ENCODE data around the gene ANKRD42.
A peak's percentile ranks its signal among the peaks of the same experiment; 100 is the strongest.

Gene ANKRD42

DNA sequence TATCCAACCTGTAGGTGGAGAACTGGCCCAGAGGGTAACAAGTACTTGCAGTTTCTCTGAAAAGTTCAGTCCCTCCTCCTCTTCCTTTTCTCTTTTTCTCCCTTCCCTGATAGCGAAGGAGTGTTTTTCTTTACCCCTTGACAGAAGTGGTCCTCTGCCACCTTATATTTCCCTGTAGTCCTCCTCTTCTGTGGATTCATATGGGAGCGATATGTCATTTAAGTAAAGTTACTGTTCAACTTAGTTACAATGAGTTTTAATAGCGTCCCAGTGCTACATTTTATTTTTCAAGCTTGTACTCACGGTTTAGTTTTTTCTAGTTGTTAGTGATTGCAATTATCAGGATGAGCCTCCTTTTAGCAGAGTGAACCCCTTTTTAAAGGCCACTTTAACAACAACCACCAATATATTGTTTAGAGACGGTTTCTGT lies 35.1 kb upstream of the ANKRD42 start:
- H3K27me3 ChIP-seq (ENCODE audit: control insufficient read depth, insufficient read depth, low read length): no peaks in the 10 kb centered on the region
- H3K4me3 ChIP-seq (ENCODE audit: low read depth, low read length): peak overlapping the region; percentile 98
- H3K4me1 ChIP-seq (ENCODE audit: control insufficient read depth, insufficient read depth, low read length): no peaks in the 10 kb centered on the region; the same call in 1 of the 2 replicates
- peak overlapping the region; percentile 97 for H3K9ac ChIP-seq (ENCODE audit: low read length)
- H3K36me3 ChIP-seq (ENCODE audit: control insufficient read depth, insufficient read depth, low read length): peaks cover 36% of the 10 kb centered on the region
- H3K9me3 ChIP-seq (ENCODE audit: control insufficient read depth, insufficient read depth, low read depth, low read length): no peaks in the 10 kb centered on the region
- H3K27ac ChIP-seq (ENCODE audit: low read depth, low read length): no peak overlapping the region

DNA sequence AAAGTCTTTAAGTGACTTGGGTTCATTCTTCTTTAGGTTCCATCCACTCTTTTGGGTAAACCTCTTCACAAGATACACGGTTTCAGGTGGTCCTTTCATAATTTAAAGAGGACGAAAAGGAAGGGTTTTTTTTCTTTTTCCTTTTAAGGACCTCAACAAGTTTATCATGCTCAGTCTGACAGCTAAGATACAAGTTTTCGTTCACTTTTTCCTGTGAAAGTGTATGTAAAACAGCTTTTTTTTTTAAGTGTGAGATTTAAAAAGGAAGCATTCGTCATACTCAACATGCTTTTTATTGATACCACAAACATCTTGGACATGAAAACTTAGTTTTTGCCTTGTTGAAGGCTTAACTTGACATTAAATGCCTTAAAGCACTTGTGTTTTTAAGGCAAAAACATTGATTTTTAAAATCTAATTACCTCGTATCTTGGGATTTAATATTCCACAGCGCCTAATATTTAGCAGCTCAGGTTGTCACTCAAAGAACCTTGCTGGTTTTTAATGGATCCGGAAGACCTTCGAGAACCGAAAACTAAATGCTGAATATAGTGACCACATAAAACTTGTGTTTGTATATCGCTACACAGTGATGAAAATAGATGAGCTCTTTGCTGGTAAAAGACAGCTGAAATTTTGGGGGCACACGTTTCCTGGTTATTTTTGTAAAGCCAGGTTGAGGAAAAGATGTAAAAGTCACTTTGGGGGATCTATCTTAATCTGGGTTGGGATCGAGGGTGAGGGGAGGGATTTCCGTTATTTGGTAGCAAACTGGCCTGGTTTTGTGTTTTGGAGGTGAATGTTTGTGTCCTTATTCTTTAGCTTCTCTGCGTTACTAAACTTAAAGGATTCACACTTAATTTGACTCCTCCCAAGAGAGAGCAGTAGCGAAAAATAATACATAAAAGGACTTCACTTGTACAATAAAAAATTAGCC lies 34.3 kb upstream of the ANKRD42 start:
- H3K9ac ChIP-seq (ENCODE audit: low read length): peak overlapping the region; percentile 53
- H3K27me3 ChIP-seq (ENCODE audit: control insufficient read depth, insufficient read depth, low read length): no peaks in the 10 kb centered on the region
- no peaks in the 10 kb centered on the region; the same call in 1 of the 2 replicates for H3K4me1 ChIP-seq (ENCODE audit: control insufficient read depth, insufficient read depth, low read length)
- H3K9me3 ChIP-seq (ENCODE audit: control insufficient read depth, insufficient read depth, low read depth, low read length): no peaks in the 10 kb centered on the region
- no peak overlapping the region for H3K27ac ChIP-seq (ENCODE audit: low read depth, low read length)
- peak overlapping the region; percentile 98 for H3K4me3 ChIP-seq (ENCODE audit: low read depth, low read length)
- peaks cover 42% of the 10 kb centered on the region for H3K36me3 ChIP-seq (ENCODE audit: control insufficient read depth, insufficient read depth, low read length)

DNA sequence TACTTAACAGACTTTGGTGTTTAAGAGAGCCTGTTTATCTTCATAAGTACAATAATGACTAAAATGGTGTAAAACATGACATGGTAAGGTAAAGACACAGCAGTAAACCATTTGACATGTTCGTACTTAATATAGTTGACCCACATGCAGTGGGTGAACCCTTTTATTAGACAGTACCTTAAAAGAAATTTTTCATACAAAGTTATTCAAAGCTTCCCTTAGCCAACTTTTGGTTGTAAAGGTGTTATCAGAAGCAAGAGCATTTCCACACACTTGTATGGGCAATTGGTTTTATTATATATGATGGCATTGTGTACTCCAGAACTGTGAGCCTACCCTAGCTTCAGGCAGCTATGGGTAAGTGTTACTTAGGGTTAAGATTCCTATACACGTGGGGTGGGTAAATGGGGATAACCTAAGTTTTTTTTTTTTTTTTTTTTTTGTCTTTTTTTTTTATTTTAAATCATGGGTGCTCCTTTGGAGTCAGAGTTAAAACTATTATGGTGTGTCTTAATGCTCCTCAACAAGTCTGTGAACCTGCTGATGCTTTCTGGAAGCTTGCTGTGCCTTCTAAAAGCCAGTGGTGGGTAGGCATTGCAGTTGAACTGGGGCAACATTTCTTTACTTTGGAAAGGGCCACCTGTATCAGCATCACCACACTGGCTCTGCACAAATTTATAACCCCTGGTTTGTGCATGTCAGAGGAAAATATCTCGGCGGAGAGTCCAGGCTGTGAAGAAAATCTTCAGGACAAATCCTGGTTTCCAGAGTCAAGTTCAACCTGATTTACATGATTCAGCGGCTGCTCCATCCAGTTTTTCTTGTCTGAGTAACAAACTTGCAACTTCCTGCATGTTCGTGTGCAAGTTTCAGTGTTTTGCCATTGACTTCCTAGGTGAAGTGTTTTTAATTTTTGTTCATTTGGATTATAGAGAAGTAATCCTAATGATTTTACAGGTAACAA lies 33.3 kb upstream of the ANKRD42 start:
- no peaks in the 10 kb centered on the region for H3K9me3 ChIP-seq (ENCODE audit: control insufficient read depth, insufficient read depth, low read depth, low read length)
- peaks cover 52% of the 10 kb centered on the region for H3K36me3 ChIP-seq (ENCODE audit: control insufficient read depth, insufficient read depth, low read length)
- no peak overlapping the region for H3K9ac ChIP-seq (ENCODE audit: low read length)
- H3K27ac ChIP-seq (ENCODE audit: low read depth, low read length): no peak overlapping the region
- peak overlapping the region; percentile 98 for H3K4me3 ChIP-seq (ENCODE audit: low read depth, low read length)
- no peaks in the 10 kb centered on the region for H3K27me3 ChIP-seq (ENCODE audit: control insufficient read depth, insufficient read depth, low read length)
- H3K4me1 ChIP-seq (ENCODE audit: control insufficient read depth, insufficient read depth, low read length): no peaks in the 10 kb centered on the region; the same call in 1 of the 2 replicates

DNA sequence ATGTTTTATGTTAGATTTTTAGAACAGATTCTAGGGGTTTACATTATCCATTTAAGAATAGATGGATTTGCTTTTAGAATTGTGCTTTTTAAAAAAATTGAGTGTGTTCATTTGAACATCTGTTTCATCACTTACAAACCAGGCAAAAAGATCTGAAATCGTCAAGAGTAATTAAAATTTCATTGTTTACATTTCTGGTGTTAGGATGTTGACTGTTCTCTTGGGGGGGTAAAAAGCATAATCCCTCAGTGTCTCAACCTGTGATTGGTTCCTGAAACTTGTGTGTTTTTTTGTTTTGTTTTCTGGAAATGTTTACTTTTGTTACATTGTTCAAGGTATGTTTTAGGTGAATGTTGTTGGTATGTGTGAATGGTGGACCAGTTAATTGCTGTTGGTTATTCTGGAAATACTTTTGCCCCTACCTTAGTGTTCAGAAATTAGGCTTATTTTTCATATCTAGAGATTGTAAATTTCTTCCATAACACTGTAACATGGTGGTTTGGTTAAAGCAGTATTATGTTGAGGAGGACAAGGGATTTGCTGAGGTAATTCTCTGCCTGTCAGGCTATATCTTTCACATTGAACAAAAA lies 31.8 kb upstream of the ANKRD42 start:
- Histone ChIP-seq H3K9me3 (ENCODE audit: control insufficient read depth, insufficient read depth, low read depth, low read length) (no peaks in the 10 kb centered on the region), H3K36me3 (ENCODE audit: control insufficient read depth, insufficient read depth, low read length) (peaks cover 67% of the 10 kb centered on the region), H3K9ac (ENCODE audit: low read length) (no peak overlapping the region), H3K27ac (ENCODE audit: low read depth, low read length) (no peak overlapping the region), H3K27me3 (ENCODE audit: control insufficient read depth, insufficient read depth, low read length) (no peaks in the 10 kb centered on the region), H3K4me3 (ENCODE audit: low read depth, low read length) (no peak overlapping the region), H3K4me1 (ENCODE audit: control insufficient read depth, insufficient read depth, low read length) (no peaks in the 10 kb centered on the region; the same call in 1 of the 2 replicates)

DNA sequence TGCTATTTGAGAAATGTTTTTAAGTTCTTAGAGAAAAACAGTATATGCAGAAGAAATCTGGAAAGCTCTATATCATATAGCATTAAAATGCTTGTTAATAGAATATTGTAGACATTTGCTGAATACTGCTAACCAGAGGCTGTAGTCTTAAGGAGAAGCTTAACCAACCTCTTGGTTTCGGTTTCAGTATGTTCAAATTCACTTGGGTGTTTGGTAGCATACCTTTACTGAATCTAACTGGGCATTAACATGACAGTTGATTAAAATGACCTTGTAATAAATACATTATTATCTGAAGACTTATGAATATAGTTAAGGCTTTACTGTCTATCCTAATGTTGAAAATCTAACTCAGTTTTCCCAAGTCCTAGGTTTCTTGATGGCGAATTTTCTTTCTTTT lies 31.1 kb upstream of the ANKRD42 start:
- Histone ChIP-seq H3K4me3 (ENCODE audit: low read depth, low read length) (no peak overlapping the region), H3K36me3 (ENCODE audit: control insufficient read depth, insufficient read depth, low read length) (peaks cover 74% of the 10 kb centered on the region), H3K27me3 (ENCODE audit: control insufficient read depth, insufficient read depth, low read length) (no peaks in the 10 kb centered on the region), H3K4me1 (ENCODE audit: control insufficient read depth, insufficient read depth, low read length) (no peaks in the 10 kb centered on the region; the same call in 1 of the 2 replicates), H3K9me3 (ENCODE audit: control insufficient read depth, insufficient read depth, low read depth, low read length) (no peaks in the 10 kb centered on the region), H3K9ac (ENCODE audit: low read length) (no peak overlapping the region), H3K27ac (ENCODE audit: low read depth, low read length) (no peak overlapping the region)

DNA sequence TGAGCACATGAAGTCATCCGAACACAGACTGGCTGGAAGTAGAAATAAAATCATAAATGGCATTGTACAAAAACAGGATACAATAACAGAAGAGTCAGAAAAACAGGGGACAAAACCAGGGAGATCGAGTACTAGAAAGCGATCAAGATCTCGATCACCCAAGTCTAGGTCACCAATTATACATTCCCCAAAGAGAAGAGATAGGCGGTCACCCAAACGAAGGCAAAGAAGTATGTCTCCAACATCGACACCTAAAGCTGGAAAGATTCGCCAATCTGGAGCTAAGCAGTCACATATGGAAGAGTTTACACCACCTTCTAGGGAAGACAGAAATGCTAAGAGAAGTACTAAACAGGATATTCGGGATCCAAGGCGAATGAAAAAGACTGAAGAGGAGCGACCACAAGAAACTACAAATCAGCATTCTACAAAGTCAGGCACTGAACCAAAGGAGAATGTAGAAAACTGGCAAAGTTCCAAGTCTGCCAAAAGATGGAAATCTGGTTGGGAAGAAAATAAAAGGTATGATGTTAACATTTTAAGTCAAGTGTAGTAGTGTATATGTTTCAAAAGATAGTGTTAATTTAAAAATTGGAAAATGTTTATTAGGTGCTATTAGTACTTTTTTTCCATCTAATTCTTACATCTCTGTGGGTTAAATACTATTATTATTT lies 27.2 kb upstream of the ANKRD42 start:
- Histone ChIP-seq H3K4me3 (ENCODE audit: low read depth, low read length) (no peak overlapping the region), H3K27ac (ENCODE audit: low read depth, low read length) (no peak overlapping the region), H3K36me3 (ENCODE audit: control insufficient read depth, insufficient read depth, low read length) (peaks cover 86% of the 10 kb centered on the region), H3K9ac (ENCODE audit: low read length) (no peak overlapping the region), H3K4me1 (ENCODE audit: control insufficient read depth, insufficient read depth, low read length) (no peaks in the 10 kb centered on the region; the same call in 1 of the 2 replicates), H3K27me3 (ENCODE audit: control insufficient read depth, insufficient read depth, low read length) (no peaks in the 10 kb centered on the region), H3K9me3 (ENCODE audit: control insufficient read depth, insufficient read depth, low read depth, low read length) (no peaks in the 10 kb centered on the region)

DNA sequence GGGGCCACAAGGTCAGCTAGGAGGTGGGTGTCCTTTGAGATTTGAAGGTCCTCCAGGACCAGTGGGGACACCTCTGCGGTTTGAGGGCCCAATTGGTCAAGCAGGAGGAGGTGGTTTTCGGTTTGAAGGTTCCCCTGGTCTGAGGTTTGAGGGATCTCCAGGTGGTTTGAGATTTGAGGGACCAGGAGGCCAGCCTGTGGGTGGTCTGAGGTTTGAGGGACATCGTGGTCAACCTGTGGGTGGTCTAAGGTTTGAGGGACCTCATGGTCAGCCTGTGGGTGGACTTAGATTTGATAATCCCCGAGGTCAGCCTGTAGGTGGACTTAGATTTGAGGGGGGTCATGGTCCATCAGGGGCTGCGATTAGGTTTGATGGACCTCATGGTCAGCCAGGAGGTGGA lies 24.8 kb upstream of the ANKRD42 start:
- no peak overlapping the region for H3K9ac ChIP-seq (ENCODE audit: low read length)
- no peak overlapping the region for H3K4me3 ChIP-seq (ENCODE audit: low read depth, low read length)
- H3K27ac ChIP-seq (ENCODE audit: low read depth, low read length): no peak overlapping the region
- no peaks in the 10 kb centered on the region for H3K4me1 ChIP-seq (ENCODE audit: control insufficient read depth, insufficient read depth, low read length)
- no peaks in the 10 kb centered on the region for H3K27me3 ChIP-seq (ENCODE audit: control insufficient read depth, insufficient read depth, low read length)
- no peaks in the 10 kb centered on the region for H3K9me3 ChIP-seq (ENCODE audit: control insufficient read depth, insufficient read depth, low read depth, low read length)
- peaks cover 94% of the 10 kb centered on the region for H3K36me3 ChIP-seq (ENCODE audit: control insufficient read depth, insufficient read depth, low read length)

DNA sequence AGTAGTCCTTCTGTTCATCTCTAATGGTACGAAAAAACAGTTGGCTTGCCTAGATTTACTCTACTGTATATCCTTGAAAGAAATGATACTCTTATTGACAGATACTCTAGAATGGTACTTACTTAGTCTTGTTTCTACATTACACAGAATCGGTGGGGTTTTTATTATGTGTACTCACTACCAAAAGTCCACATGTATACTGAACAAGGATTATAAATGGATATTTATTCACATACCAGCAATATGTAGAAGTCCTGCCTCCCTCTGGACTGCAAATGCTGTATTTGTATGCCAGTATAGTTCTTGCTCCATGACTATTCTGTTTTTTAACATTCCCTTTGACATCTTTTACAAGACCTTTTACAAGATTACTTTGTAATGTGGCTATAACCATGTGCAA lies 22.6 kb upstream of the ANKRD42 start:
- Histone ChIP-seq H3K36me3 (ENCODE audit: control insufficient read depth, insufficient read depth, low read length) (peaks cover 94% of the 10 kb centered on the region), H3K4me3 (ENCODE audit: low read depth, low read length) (no peak overlapping the region)

DNA sequence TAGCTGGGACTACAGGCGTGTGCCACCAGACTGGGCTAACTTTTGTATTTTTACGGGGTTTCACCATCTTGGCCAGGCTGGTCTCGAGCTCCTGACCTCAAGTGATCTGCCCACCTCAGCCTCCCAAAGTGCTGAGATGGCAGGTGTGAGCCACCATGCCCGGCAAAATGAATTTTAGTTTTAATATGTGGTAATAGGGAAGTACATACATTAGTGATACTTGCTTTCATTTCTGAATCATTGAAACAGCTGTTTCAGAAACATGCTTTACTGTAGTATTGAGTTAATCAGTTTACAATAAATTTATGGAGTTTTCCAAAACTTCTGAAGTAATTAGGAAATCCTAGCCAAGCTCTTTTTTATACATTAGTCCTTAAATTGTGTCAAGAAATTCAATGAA lies 21.0 kb upstream of the ANKRD42 start:
- Histone ChIP-seq H3K36me3 (ENCODE audit: control insufficient read depth, insufficient read depth, low read length) (peaks cover 92% of the 10 kb centered on the region), H3K4me3 (ENCODE audit: low read depth, low read length) (no peak overlapping the region), H3K27ac (ENCODE audit: low read depth, low read length) (no peak overlapping the region)

More for the DNA sequence above, 22.6 kb upstream of the ANKRD42 start:
- Histone ChIP-seq H3K9me3 (ENCODE audit: control insufficient read depth, insufficient read depth, low read depth, low read length) (no peaks in the 10 kb centered on the region), H3K4me1 (ENCODE audit: control insufficient read depth, insufficient read depth, low read length) (no peaks in the 10 kb centered on the region), H3K27me3 (ENCODE audit: control insufficient read depth, insufficient read depth, low read length) (no peaks in the 10 kb centered on the region), H3K27ac (ENCODE audit: low read depth, low read length) (no peak overlapping the region), H3K9ac (ENCODE audit: low read length) (no peak overlapping the region)

DNA sequence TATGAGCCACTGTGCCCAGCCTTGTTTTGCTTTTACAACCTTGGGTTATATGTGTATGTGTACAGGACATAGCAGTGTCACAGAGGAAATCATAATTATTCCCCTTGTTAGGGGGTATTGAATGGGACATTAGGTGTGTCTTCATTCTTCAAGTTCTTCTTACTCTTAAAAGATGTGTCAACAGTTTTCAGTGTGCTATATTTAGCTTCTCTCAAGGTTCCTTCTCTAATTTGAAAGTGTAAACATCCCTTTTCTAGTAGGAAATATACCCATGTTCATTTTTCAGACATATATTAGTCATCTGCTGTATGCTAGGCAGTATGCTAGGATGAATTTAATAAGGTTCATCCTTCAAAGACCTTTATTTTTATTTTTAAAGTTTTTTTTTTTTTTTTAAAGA lies 19.5 kb upstream of the ANKRD42 start:
- Histone ChIP-seq H3K36me3 (ENCODE audit: control insufficient read depth, insufficient read depth, low read length) (peaks cover 89% of the 10 kb centered on the region), H3K9ac (ENCODE audit: low read length) (no peak overlapping the region), H3K9me3 (ENCODE audit: control insufficient read depth, insufficient read depth, low read depth, low read length) (no peaks in the 10 kb centered on the region), H3K27ac (ENCODE audit: low read depth, low read length) (no peak overlapping the region), H3K4me1 (ENCODE audit: control insufficient read depth, insufficient read depth, low read length) (no peaks in the 10 kb centered on the region), H3K4me3 (ENCODE audit: low read depth, low read length) (no peak overlapping the region), H3K27me3 (ENCODE audit: control insufficient read depth, insufficient read depth, low read length) (no peaks in the 10 kb centered on the region)

More for the DNA sequence above, 21.0 kb upstream of the ANKRD42 start:
- Histone ChIP-seq H3K9ac (ENCODE audit: low read length) (no peak overlapping the region), H3K4me1 (ENCODE audit: control insufficient read depth, insufficient read depth, low read length) (no peaks in the 10 kb centered on the region), H3K27me3 (ENCODE audit: control insufficient read depth, insufficient read depth, low read length) (no peaks in the 10 kb centered on the region), H3K9me3 (ENCODE audit: control insufficient read depth, insufficient read depth, low read depth, low read length) (no peaks in the 10 kb centered on the region)

Measured in HUES6 (cell line).